ENCODE results near the gene CNTRL. TPM values are rescaled to one million over a fixed set of nuclear protein-coding genes. Genes with fewer than 3 reads are reported as not detected.

Gene CNTRL
- total RNA-seq, 1 donor from 2014 or later: 7.5 TPM

GRCh38 chr9:121168052-121168451 lies 93.3 kb downstream of the CNTRL start:
- Mint-ChIP-seq H3K27ac (ENCODE audit: unreplicated experiment) (no peak overlapping the region), H3K4me3 (ENCODE audit: unreplicated experiment) (no peak overlapping the region), H3K27me3 (ENCODE audit: unreplicated experiment) (no peaks in the 10 kb centered on the region), H3K4me1 (ENCODE audit: unreplicated experiment) (peaks cover 2% of the 10 kb centered on the region), H3K36me3 (ENCODE audit: unreplicated experiment) (peaks cover 40% of the 10 kb centered on the region), H3K9me3 (ENCODE audit: unreplicated experiment) (no peaks in the 10 kb centered on the region)
- DNase-seq (ENCODE audit: extremely low spot score, unreplicated experiment): no peak
- no peak for TF ChIP-seq CTCF (IDR thresholded peaks at IDR 0.05)

- no peaks in the 10 kb centered on the region for H3K27me3 Mint-ChIP-seq (ENCODE audit: unreplicated experiment)
- no peak for DNase-seq (ENCODE audit: extremely low spot score, unreplicated experiment)
- TF ChIP-seq CTCF (IDR thresholded peaks at IDR 0.05): peak; percentile 48
- H3K27ac Mint-ChIP-seq (ENCODE audit: unreplicated experiment): no peak overlapping the region
- peaks cover 3% of the 10 kb centered on the region for H3K4me1 Mint-ChIP-seq (ENCODE audit: unreplicated experiment)
- H3K4me3 Mint-ChIP-seq (ENCODE audit: unreplicated experiment): no peak overlapping the region
- peaks cover 48% of the 10 kb centered on the region for H3K36me3 Mint-ChIP-seq (ENCODE audit: unreplicated experiment)
- no peaks in the 10 kb centered on the region for H3K9me3 Mint-ChIP-seq (ENCODE audit: unreplicated experiment)
Measured at GRCh38 chr9:121169094-121169601, 94.4 kb downstream of the CNTRL start.

- DNase-seq (ENCODE audit: extremely low spot score, unreplicated experiment): no peak
- TF ChIP-seq CTCF (IDR thresholded peaks at IDR 0.05): no peak
Measured at GRCh38 chr9:121171236-121171635, 96.5 kb downstream of the CNTRL start.

GRCh38 chr9:121172726-121173487 lies 98.2 kb downstream of the CNTRL start:
- H3K9me3 Mint-ChIP-seq (ENCODE audit: unreplicated experiment): no peaks in the 10 kb centered on the region
- H3K4me3 Mint-ChIP-seq (ENCODE audit: unreplicated experiment): no peak overlapping the region
- no peak overlapping the region for H3K27ac Mint-ChIP-seq (ENCODE audit: unreplicated experiment)
- H3K36me3 Mint-ChIP-seq (ENCODE audit: unreplicated experiment): peaks cover 50% of the 10 kb centered on the region
- no peak for DNase-seq (ENCODE audit: extremely low spot score, unreplicated experiment)
- no peak for TF ChIP-seq CTCF (IDR thresholded peaks at IDR 0.05)
- H3K4me1 Mint-ChIP-seq (ENCODE audit: unreplicated experiment): peaks cover 3% of the 10 kb centered on the region
- H3K27me3 Mint-ChIP-seq (ENCODE audit: unreplicated experiment): no peaks in the 10 kb centered on the region

More at GRCh38 chr9:121171236-121171635, 96.5 kb downstream of the CNTRL start:
- H3K4me1 Mint-ChIP-seq (ENCODE audit: unreplicated experiment): peaks cover 3% of the 10 kb centered on the region
- no peak overlapping the region for H3K27ac Mint-ChIP-seq (ENCODE audit: unreplicated experiment)
- peaks cover 50% of the 10 kb centered on the region for H3K36me3 Mint-ChIP-seq (ENCODE audit: unreplicated experiment)
- no peaks in the 10 kb centered on the region for H3K27me3 Mint-ChIP-seq (ENCODE audit: unreplicated experiment)
- no peaks in the 10 kb centered on the region for H3K9me3 Mint-ChIP-seq (ENCODE audit: unreplicated experiment)
- H3K4me3 Mint-ChIP-seq (ENCODE audit: unreplicated experiment): no peak overlapping the region

- Mint-ChIP-seq H3K4me1 (ENCODE audit: unreplicated experiment) (peaks cover 3% of the 10 kb centered on the region), H3K27me3 (ENCODE audit: unreplicated experiment) (no peaks in the 10 kb centered on the region), H3K27ac (ENCODE audit: unreplicated experiment) (no peak overlapping the region), H3K9me3 (ENCODE audit: unreplicated experiment) (no peaks in the 10 kb centered on the region), H3K36me3 (ENCODE audit: unreplicated experiment) (peaks cover 50% of the 10 kb centered on the region), H3K4me3 (ENCODE audit: unreplicated experiment) (no peak overlapping the region)
- no peak for TF ChIP-seq CTCF (IDR thresholded peaks at IDR 0.05)
- DNase-seq (ENCODE audit: extremely low spot score, unreplicated experiment): no peak
Measured at GRCh38 chr9:121173501-121173900, 98.7 kb downstream of the CNTRL start.
